H9 (cell line): ENCODE data around the gene TECPR2. TPM values are rescaled to one million over a fixed set of nuclear protein-coding genes. Genes with fewer than 3 reads are reported as not detected.

ENCODE experiments used
- DNase-seq: peaks from one replicate; pipeline ENCODE4 v3.0.0-alpha.2; 2017
- H2AFZ ChIP-seq: one replicate; pipeline ENCODE4 v1.6.1; 2013; ENCODE audit warnings: mild to moderate bottlenecking, low read length, control low read depth, moderate library complexity
- H2AK5ac ChIP-seq: 2 replicates; pipeline ENCODE4 v1.6.1; 2013; ENCODE audit warnings: low read length, control low read depth, mixed read lengths; ENCODE audit not compliant: insufficient read length
- H2BK120ac ChIP-seq: one replicate; pipeline ENCODE4 v1.6.1; 2013; ENCODE audit warnings: low read depth, mild to moderate bottlenecking, low read length, control low read depth, inconsistent platforms; ENCODE audit not compliant: poor library complexity, severe bottlenecking
- H2BK12ac ChIP-seq: 2 replicates; pipeline ENCODE4 v1.6.1; 2013; ENCODE audit warnings: low read length, control low read depth, mixed read lengths, low read depth; ENCODE audit not compliant: insufficient read length
- H2BK15ac ChIP-seq: 2 replicates; pipeline ENCODE4 v1.6.1; 2013; ENCODE audit warnings: low read depth, low read length, control low read depth
- H2BK20ac ChIP-seq: one replicate; pipeline ENCODE4 v1.6.1; 2013; ENCODE audit warnings: low read depth, mild to moderate bottlenecking, low read length, control low read depth, inconsistent platforms; ENCODE audit not compliant: poor library complexity, severe bottlenecking
- H2BK5ac ChIP-seq: 2 replicates; pipeline ENCODE4 v1.6.1; 2013; ENCODE audit warnings: low read length, control low read depth, mixed read lengths; ENCODE audit not compliant: insufficient read length
- H3K14ac ChIP-seq: 2 replicates; pipeline ENCODE4 v1.6.1; 2013; ENCODE audit warnings: low read length, control low read depth; ENCODE audit not compliant: insufficient read depth
- H3K18ac ChIP-seq: 2 replicates; pipeline ENCODE4 v1.6.1; 2013; ENCODE audit warnings: low read depth, mild to moderate bottlenecking, mixed read lengths, low read length, control low read depth; ENCODE audit not compliant: insufficient read length
- H3K23ac ChIP-seq: 2 replicates; pipeline ENCODE4 v1.6.1; 2013; ENCODE audit warnings: low read length, control low read depth, mixed read lengths, low read depth; ENCODE audit not compliant: insufficient read length
- H3K23me2 ChIP-seq: 2 replicates; pipeline ENCODE4 v1.6.1; 2013; ENCODE audit warnings: low read depth, mild to moderate bottlenecking, mixed read lengths, low read length, control low read depth; ENCODE audit not compliant: insufficient read length, poor library complexity, severe bottlenecking
- H3K27ac ChIP-seq: 2 replicates; pipeline ENCODE4 v1.5.1; 2013; ENCODE audit warnings: low read length, control low read depth, mixed read lengths, low read depth; ENCODE audit not compliant: insufficient read length
- H3K27me3 ChIP-seq: 2 replicates; pipeline ENCODE4 v1.6.1; 2013; ENCODE audit warnings: low read length, control low read depth, inconsistent platforms; ENCODE audit not compliant: insufficient read depth
- H3K4ac ChIP-seq: 2 replicates; pipeline ENCODE4 v1.6.1; 2013; ENCODE audit warnings: low read depth, mild to moderate bottlenecking, control low read depth, inconsistent platforms, low read length, moderate library complexity
- H3K4me1 ChIP-seq: 2 replicates; pipeline ENCODE4 v1.6.1; 2013; ENCODE audit warnings: low read length, control low read depth, inconsistent platforms; ENCODE audit not compliant: insufficient read depth
- H3K4me2 ChIP-seq: 2 replicates; pipeline ENCODE4 v1.6.1; 2013; ENCODE audit warnings: low read length, control low read depth, mixed read lengths; ENCODE audit not compliant: insufficient read length, insufficient read depth
- H3K56ac ChIP-seq: 2 replicates; pipeline ENCODE4 v1.6.1; 2013; ENCODE audit warnings: low read depth, mild to moderate bottlenecking, mixed read lengths, low read length, control low read depth; ENCODE audit not compliant: insufficient read length
- H3K79me1 ChIP-seq: 2 replicates; pipeline ENCODE4 v1.6.1; 2013; ENCODE audit warnings: low read depth, mild to moderate bottlenecking, moderate library complexity, low read length, control low read depth, inconsistent platforms; ENCODE audit not compliant: insufficient read depth, poor library complexity, severe bottlenecking
- H3K79me2 ChIP-seq: 2 replicates; pipeline ENCODE4 v1.6.1; 2013; ENCODE audit warnings: low read length, control low read depth, inconsistent platforms; ENCODE audit not compliant: insufficient read depth
- H3K9ac ChIP-seq: 2 replicates; pipeline ENCODE4 v1.6.1; 2013; ENCODE audit warnings: low read length, control low read depth, mixed read lengths; ENCODE audit not compliant: insufficient read length; ENCODE audit errors: extremely low read depth
- H3K9me3 ChIP-seq: one replicate; pipeline ENCODE4 v1.6.1; 2013; ENCODE audit warnings: low read depth, low read length, inconsistent platforms; ENCODE audit not compliant: control insufficient read depth
- H3T11ph ChIP-seq: one replicate; pipeline ENCODE4 v1.6.1; 2013; ENCODE audit warnings: mild to moderate bottlenecking, low read length, control low read depth, inconsistent platforms
- H4K20me1 ChIP-seq: one replicate; pipeline ENCODE4 v1.6.1; 2013; ENCODE audit not compliant: control insufficient read depth, insufficient read length, insufficient read depth
- H4K5ac ChIP-seq: 2 replicates; pipeline ENCODE4 v1.6.1; 2013; ENCODE audit warnings: low read depth, mild to moderate bottlenecking, mixed read lengths, low read length, control low read depth; ENCODE audit not compliant: insufficient read length
- H4K8ac ChIP-seq: replicated peaks from 2 replicates; pipeline ENCODE4 v1.6.1; 2013; ENCODE audit warnings: low read length, control low read depth, mixed read lengths, low read depth; ENCODE audit not compliant: insufficient read length
- H4K91ac ChIP-seq: 2 replicates; pipeline ENCODE4 v1.6.1; 2013; ENCODE audit warnings: low read depth, mild to moderate bottlenecking, moderate library complexity, mixed read lengths, low read length, control low read depth; ENCODE audit not compliant: insufficient read length
- H3K27ac Mint-ChIP-seq, 3 experiments: 2 replicates in 2 of 3; 3 replicates in 1 of 3; pipeline ENCODE4 v1.8.0; 2020 to 2021; ENCODE audit warnings: mixed read lengths in 3 of 3, mild to moderate bottlenecking in 1 of 3, moderate library complexity in 1 of 3
- H3K27me3 Mint-ChIP-seq: 2 replicates; pipeline ENCODE4 v1.8.0; 2021; ENCODE audit warnings: low read depth, mild to moderate bottlenecking, moderate library complexity, mixed read lengths
- H3K36me3 Mint-ChIP-seq, 3 experiments: 2 replicates in 2 of 3; 3 replicates in 1 of 3; pipeline ENCODE4 v1.8.0; 2020 to 2021; ENCODE audit warnings: low read depth in 3 of 3, mixed read lengths in 3 of 3; ENCODE audit not compliant: insufficient read depth in 1 of 3
- H3K4me1 Mint-ChIP-seq, 2 experiments: 2 replicates each; pipeline ENCODE4 v1.8.0; 2020; ENCODE audit warnings: mixed read lengths in 2 of 2
- H3K4me3 Mint-ChIP-seq, 2 experiments: 2 replicates in 1 of 2; 3 replicates in 1 of 2; pipeline ENCODE4 v1.8.0; 2020 to 2021; ENCODE audit warnings: mild to moderate bottlenecking in 2 of 2, mixed read lengths in 2 of 2, moderate library complexity in 1 of 2
- H3K9me3 Mint-ChIP-seq, 2 experiments: 2 replicates in 1 of 2; 3 replicates in 1 of 2; pipeline ENCODE4 v1.8.0; 2020; ENCODE audit warnings: mild to moderate bottlenecking in 2 of 2, mixed read lengths in 2 of 2, moderate library complexity in 1 of 2
- CTCF ChIP-seq: fragments of 200-600 bp; sonication (generic); conservative IDR thresholded peaks from 3 replicates; pipeline ENCODE4 v1.8.0; 2021; ENCODE audit warnings: antibody characterized with exemption, mild to moderate bottlenecking
- WGBS: extraction: QIAGEN DNeasy Blood & Tissue Kit; methylation state at CpG from one replicate; pipeline ENCODE4 v1.1.7; 2013; ENCODE audit warnings: missing lambda C conversion rate, low lambda C conversion rate, mixed read lengths; ENCODE audit not compliant: insufficient read length; ENCODE audit errors: extremely low coverage; 5-methylcytosine and 5-hydroxymethylcytosine counted together
- total RNA-seq: library from RNA; stranded (reverse); gene quantifications from 2 replicates; pipeline ENCODE4 v1.2.1, GENCODE V29; 2021

The TECPR2 gene
- total RNA-seq, 1 experiment from 2014 or later: 15.4 TPM

- no peak overlapping the region for H2BK120ac ChIP-seq
Measured at GRCh38 chr14:102417646-102418045, 54.9 kb downstream of the TECPR2 start.

More at GRCh38 chr14:102417646-102418045, 54.9 kb downstream of the TECPR2 start:
- Histone ChIP-seq H4K8ac (no peak overlapping the region), H3K18ac (no peak overlapping the region), H4K5ac (no peak overlapping the region), H3K27me3 (no peaks in the 10 kb centered on the region), H3T11ph (no peak overlapping the region), H2AFZ (no peak overlapping the region), H3K23ac (no peak overlapping the region), H2BK15ac (no peak overlapping the region), H2BK5ac (no peak overlapping the region), H3K14ac (no peak overlapping the region), H2BK20ac (no peak overlapping the region), H3K23me2 (no peaks in the 10 kb centered on the region), H3K56ac (no peak overlapping the region), H3K9me3 (no peaks in the 10 kb centered on the region), H3K79me1 (no peaks in the 10 kb centered on the region), H3K4ac (no peak overlapping the region), H3K79me2 (no peaks in the 10 kb centered on the region), H3K27ac (no peak overlapping the region), H4K20me1 (no peaks in the 10 kb centered on the region), H4K91ac (no peak overlapping the region), H2AK5ac (no peak overlapping the region), H2BK12ac (no peak overlapping the region), H3K4me1 (peaks cover 4% of the 10 kb centered on the region; the same call in 1 of the 2 replicates), H3K9ac (no peak overlapping the region), H3K4me2 (no peak overlapping the region)
- DNase-seq: peak; percentile 21
- no CpG with 5 or more reads among the region's 12 CpGs for WGBS
- peaks cover 0 to 6% (median 2%) of the 10 kb centered on the region in 3 experiments; a peak in 2 of 7 replicates for H3K36me3 Mint-ChIP-seq
- H3K27ac Mint-ChIP-seq: peak overlapping the region in 2 of 3 experiments; percentile 45 to 96; a peak in 4 of 7 replicates
- no peak overlapping the region for H3K4me3 Mint-ChIP-seq
- no peak for TF ChIP-seq CTCF
- H3K27me3 Mint-ChIP-seq: no peaks in the 10 kb centered on the region
- H3K4me1 Mint-ChIP-seq: peaks cover 4 to 33% of the 10 kb centered on the region in 2 experiments
- no peaks in the 10 kb centered on the region for H3K9me3 Mint-ChIP-seq
